CD4-positive, alpha-beta T cell treated with Interleukin-4 for 1 hour (primary cell): Measurements from ENCODE around the gene ARHGAP10.

Experiments used
- DNase-seq, 2 donors: peaks; one replicate each; pipeline ENCODE4 v3.0.0-alpha.2; 2020 to 2022

ARHGAP10 gene

GRCh38 chr4:147732518-147733235 lies 789 bp downstream of the ARHGAP10 start:
- no peak for DNase-seq

DNA sequence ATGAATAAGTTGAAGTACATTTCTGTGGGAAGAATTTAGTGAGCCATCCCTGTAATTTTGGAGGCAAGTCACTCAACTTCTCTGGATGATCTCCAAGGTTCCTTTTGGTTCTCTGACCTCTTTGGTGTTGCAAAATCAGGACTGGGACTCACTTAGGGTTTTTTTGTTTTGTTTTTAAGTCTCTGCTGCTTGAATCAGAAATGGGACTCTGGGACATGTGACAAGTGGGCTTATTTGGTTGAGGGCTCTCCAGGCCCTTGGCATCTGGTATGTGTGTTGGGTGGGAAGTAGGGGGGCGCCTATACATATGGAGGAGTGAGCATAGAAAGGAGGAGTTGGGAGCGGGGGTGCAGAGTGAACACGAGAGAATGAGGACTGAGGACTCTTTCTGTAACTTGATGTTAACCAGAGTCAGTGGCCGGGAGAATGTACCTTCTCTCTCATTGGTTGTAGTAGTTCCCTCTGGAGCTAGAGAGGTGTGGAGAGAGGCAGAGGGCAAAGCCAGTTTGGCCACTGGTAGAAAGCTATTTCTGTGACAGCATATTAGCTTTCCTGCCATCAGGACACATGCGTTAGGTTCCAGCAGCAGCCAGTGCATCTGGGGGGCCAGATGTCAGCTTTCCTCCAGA lies 1.9 kb downstream of the ARHGAP10 start:
- DNase-seq, result no peak

DNA sequence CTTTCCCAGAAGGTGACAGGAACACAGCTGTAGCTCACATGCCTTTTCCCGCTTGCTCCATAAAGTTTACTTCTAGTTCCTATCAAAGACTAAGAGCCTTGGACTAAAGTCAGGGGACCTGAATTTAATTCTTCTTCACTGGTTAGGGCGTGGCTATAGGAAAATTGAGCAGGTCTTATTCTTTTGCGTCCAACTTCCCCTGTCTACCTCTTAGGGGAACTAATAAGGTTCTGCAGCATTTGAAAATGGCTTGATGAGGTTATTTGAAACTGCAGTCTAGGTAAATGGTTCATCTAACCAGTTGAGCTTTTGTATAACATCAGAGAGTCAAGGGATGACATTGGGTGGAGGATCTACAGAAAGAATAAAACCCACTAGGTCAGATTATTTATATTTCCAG lies 2.6 kb downstream of the ARHGAP10 start:
- no peak for DNase-seq

- DNase-seq, result no peak
These were observed 3.8 kb downstream of the ARHGAP10 start for GRCh38 chr4:147735413-147736301.

- no peak for DNase-seq
These were observed 4.6 kb downstream of the ARHGAP10 start for GRCh38 chr4:147736458-147736857.

DNA sequence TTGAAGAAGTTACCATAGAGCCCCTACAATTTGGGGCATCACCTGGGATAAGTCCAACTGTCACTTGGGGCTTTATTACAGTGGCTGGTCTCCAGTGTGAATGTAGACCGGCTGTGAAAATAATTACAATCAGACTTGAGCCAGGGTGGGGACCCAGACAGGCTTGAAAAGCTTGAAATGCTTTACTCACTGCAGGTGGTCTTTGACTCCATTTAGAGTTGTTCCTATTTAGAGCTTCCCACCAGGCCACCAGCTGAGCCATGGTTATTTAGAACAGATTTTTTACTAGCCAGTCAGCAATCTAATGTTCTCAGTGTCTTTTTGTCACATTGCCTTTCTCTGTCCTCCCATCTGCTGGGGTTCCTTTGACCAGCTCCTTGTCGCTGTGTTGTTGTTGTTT lies 5.7 kb downstream of the ARHGAP10 start:
- DNase-seq, result no peak

- DNase-seq, result no peak
These were observed 7.4 kb downstream of the ARHGAP10 start for GRCh38 chr4:147739239-147739823.

- DNase-seq, result no peak
These were observed 8.3 kb downstream of the ARHGAP10 start for GRCh38 chr4:147740176-147740575.

GRCh38 chr4:147741190-147741788 lies 9.4 kb downstream of the ARHGAP10 start:
- DNase-seq, result no peak

DNA sequence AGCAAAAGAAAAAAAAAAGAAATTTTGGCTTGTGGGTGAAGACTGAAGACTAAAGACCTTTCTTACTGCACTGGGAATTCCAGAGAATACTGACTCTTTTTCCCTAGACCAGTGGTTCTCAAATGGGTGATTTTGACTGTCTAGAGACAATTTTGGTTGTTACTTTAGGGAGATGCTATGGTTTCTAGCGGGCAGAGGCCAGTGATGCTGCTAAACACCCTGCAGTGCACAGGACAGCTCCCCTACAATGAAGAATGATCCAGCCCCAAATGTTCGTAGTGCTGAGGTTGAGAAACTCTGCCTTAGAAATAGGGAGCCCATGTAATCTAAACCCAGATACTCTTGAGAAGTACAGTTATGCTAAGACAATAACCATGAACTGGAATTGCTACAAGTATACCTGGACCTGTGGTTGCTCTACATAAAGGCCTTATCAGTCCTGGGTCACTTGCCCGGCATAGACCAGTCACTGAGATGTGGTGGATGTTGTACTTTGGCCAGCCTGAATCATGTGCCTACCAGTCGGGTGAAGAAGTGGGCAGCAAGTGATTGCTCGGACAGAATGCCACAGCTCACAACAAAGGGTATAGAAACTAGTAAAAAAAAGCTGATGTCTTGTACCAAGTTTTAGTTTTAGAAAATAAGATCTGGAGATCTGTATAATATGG lies 16.0 kb downstream of the ARHGAP10 start:
- no peak for DNase-seq

GRCh38 chr4:147749811-147750321 lies 18.0 kb downstream of the ARHGAP10 start:
- no peak for DNase-seq

GRCh38 chr4:147753047-147753446 lies 21.2 kb downstream of the ARHGAP10 start:
- DNase-seq, result no peak

GRCh38 chr4:147754037-147754445 lies 22.2 kb downstream of the ARHGAP10 start:
- DNase-seq, result no peak

DNA sequence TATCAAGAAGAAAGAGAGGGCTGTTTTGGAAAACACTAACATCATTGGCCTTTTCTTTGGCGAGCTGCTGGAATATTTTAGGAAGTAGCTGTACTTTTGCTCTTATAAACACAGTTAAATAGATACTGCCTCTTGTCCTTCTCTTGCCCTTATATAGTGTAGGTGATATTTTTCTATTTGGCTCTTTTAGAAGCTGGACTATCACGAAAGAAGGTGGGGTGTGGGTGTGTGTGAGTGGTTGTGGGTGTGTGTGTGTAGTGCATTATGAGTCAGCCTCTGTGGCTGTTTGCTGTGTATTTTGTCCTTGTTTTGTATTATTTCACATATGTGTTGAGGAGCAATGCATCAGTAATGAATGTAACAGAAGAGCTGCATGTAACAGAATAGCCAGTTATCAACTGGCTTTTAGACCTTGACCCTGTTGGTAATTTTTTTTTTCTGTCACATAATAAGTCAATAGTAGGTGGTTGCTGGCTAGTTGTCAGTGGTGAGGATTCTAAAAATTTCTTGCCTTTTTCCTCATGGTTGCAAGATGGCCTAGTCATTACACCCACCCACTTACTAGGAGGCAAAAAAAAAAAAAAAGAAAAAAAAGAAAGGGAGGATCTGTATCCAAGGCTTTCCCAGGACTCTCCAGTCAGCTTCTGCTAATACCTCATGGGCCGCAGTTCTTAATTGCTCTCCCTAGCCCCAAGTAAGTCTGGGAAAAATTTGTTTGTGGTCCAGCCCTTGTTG lies 23.8 kb downstream of the ARHGAP10 start:
- no peak for DNase-seq

GRCh38 chr4:147756417-147756816 lies 24.5 kb downstream of the ARHGAP10 start:
- no peak for DNase-seq

- DNase-seq, result no peak
These were observed 28.3 kb downstream of the ARHGAP10 start for GRCh38 chr4:147760176-147760575.

- no peak for DNase-seq
These were observed 28.8 kb downstream of the ARHGAP10 start for GRCh38 chr4:147760695-147761094.

DNA sequence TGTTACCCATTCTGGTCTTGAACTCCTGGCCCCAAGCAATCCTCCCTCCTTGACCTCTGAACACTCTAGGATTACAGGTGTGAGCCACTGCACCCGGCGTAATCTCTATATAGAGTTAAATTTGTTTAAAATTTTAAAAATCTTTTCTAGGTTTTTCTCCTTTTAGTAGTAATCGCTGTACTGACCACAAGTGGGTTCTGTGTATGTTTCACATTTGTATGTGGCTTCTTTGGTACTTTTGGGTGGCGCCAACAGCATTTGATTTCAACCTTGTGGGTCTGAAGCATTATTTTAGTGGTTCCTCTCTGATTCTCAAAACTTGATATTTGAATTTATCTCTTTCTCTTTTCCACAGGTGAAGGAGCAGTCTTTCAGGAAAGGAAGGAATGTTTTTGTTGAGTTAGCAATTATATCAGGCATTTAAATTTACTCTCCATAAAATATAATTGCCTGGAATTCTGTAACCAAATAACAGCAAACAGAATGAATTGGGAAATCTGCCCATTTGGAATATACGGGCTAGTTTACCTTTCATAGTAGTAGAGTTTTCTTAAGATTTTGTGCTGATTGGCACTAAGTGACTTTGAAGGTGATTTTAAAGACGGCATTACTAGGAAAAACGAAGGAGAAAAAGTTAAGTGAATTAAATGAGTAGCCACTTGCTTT lies 29.5 kb downstream of the ARHGAP10 start:
- DNase-seq, result no peak

GRCh38 chr4:147764337-147764736 lies 32.4 kb downstream of the ARHGAP10 start:
- no peak for DNase-seq

DNA sequence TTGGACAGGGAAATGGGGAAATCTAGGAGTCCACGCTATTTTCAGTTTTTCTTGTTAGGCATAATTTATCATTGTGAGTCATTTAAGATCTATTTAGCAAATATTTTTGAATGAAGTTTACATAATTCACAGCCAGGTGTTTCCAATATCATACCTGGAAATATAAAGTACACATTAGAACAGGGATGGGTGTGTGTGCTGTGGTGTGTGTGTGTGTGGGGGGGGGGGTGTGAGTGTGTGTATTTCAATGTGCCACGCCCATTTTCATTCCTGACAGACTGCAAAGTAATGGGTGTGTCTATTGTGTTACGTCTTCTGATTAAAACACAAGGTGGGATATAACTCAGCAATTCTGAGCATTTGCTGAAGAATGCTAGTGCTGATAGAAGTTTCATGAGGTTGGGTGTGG lies 33.2 kb downstream of the ARHGAP10 start:
- no peak for DNase-seq

DNA sequence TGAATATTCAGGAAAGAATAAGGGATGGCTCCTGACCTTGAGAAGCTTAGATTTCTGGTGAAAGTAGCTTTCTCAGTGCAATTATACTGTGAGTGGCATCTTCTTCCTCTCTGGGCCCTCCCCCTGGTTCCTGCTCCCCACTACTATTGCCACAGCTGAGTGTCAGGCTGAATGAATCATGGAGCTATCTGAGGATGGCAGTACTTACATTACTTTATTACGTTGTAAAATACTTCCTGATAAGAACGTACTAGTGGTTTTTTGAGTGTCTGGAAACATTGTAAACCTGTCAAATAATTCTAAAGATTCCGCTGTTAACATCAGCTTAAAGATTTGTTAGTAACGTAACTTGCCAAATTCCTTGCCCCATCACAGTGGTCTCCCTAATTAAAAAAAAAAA lies 36.2 kb downstream of the ARHGAP10 start:
- peak in 1 of 2 donors; percentile 44 for DNase-seq
